ENCODE measurements around the gene NDUFA11. TPM values are rescaled to one million over a fixed set of nuclear protein-coding genes. Genes with fewer than 3 reads are reported as not detected.

Gene NDUFA11
- total and polyA plus RNA-seq, 2 donors (not counting 1 experiment from before 2014, with no cell fraction given): 115 to 276 TPM

DNA sequence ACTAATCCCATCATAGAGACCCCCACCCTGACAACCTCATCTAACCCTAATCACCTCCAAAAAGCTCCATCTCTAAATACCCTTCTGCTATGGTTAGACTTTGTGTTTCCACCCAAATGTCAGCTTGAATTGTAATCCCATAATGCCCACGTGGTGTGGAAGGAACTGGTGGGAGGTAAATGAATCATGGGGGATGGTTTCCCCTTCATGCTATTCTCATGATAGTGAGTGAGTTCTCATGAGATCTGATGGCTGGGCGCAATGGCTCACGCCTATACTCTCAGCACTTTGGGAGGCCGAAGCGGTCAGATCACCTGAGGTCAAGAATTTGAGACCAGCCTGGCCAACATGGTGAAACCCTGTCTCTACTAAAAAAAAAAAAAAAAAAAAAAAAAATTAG lies 3.7 kb upstream of the NDUFA11 start:
- ChIA-PET POLR2A (no interaction called here), CTCF (no interaction called here)
- peak overlapping the region; percentile 29 for H3K4me3 Mint-ChIP-seq

DNA sequence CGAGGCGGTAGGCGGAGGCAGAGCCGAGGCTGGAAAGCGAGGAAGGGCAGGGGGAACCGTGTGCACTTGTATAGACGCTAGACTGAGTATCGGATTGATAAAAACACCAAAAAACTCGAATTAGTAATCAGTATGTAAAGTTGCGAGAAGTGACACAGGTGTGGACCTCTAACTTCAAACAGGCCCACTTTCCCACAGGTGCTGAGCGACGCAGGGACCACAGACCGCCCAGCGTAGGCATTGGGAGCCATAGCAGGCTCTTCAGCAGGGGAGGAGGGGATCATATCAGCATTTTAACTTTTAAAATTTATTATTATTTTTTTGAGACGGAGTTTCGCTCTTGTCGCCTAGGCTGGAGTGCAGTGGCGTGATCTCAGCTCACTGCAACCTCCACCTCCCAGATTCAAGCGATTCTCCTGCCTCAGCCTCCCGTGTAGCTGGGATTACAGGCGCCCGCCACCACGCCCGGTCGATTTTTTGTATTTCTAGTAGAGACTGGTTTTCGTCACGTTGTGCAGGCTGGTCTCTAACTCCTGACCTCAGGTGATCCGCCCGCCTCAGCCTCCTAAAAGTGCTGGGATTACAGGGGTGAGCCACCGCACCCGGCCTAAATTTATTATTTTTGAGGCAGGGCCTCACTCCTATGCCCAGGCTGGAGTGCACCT lies 1.7 kb upstream of the NDUFA11 start:
- Histone ChIP-seq H3K4me1 (ENCODE audit: control insufficient read depth in 2 of 2, insufficient read depth in 2 of 2, low read length in 2 of 2) (peaks cover 11 to 25% of the 10 kb centered on the region in 2 donors), H3K4me3 (ENCODE audit: control extremely low read depth in 1 of 5, extremely low read depth in 1 of 5, insufficient read depth in 1 of 5, low read depth in 2 of 5, low read length in 4 of 5) (peak overlapping the region; percentile 48 to 92 (median 68)), H3K36me3 (replicated peaks in 1 of 2; ENCODE audit: control extremely low read depth in 1 of 2, control insufficient read depth in 1 of 2, extremely low read depth in 1 of 2, insufficient read depth in 2 of 2, low read length in 1 of 2) (peaks cover 0 to 15% of the 10 kb centered on the region in 2 experiments), H3K79me2 (ENCODE audit: control insufficient read depth, insufficient read depth, low read length) (peaks cover 43% of the 10 kb centered on the region), H4K20me1 (ENCODE audit: control insufficient read depth, insufficient read depth, low read length, poor library complexity, severe bottlenecking) (peaks cover 28% of the 10 kb centered on the region), H3K9ac (ENCODE audit: low read length) (peak overlapping the region; percentile 95), H3K9me3 (ENCODE audit: control extremely low read depth in 1 of 3, control insufficient read depth in 2 of 3, insufficient read depth in 1 of 3, low read length in 2 of 3) (no peaks in the 10 kb centered on the region), H2AFZ (ENCODE audit: insufficient read depth, low read depth, low read length, poor library complexity, severe bottlenecking) (peak overlapping the region; percentile 90), H3K27ac (ENCODE audit: low read length in 2 of 2) (peak overlapping the region; percentile 66 to 78), H3K27me3 (replicated peaks in 1 of 4; ENCODE audit: control extremely low read depth in 1 of 4, control insufficient read depth in 3 of 4, insufficient read depth in 4 of 4, low read length in 3 of 4) (no peaks in the 10 kb centered on the region), H3K4me2 (replicated peaks; ENCODE audit: low read depth, low read length, poor library complexity, severe bottlenecking) (peak overlapping the region; percentile 98)
- Mint-ChIP-seq H3K9me3 (ENCODE audit: insufficient read depth) (no peaks in the 10 kb centered on the region), H3K27ac (peak overlapping the region; percentile 85), H3K27me3 (no peaks in the 10 kb centered on the region), H3K4me1 (peaks cover 35% of the 10 kb centered on the region), H3K4me3 (peak overlapping the region; percentile 92)
- ChIA-PET CTCF (interaction anchor here (2.8 kb wide), 1 partner anchor 101 kb away, joined by 10 read pairs; the partner anchor contains the start of gene NRTN), POLR2A (interaction anchor here (0.5 kb wide), 1 partner anchor 981 kb away, joined by 6 read pairs; no protein-coding TSS in a partner anchor)
- intact Hi-C loops (cut with micrococcal nuclease): loop anchor here (2.0 to 5.0 kb wide), 3 partner anchors 98 to 556 kb away; partner anchors contain the start of genes NRTN, SAFB and SAFB2
- ATAC-seq (ENCODE audit: low read depth) (no peak), DNase-seq (no peak)
- 51% methylated on average over 21 of the region's 31 CpGs for WGBS (ENCODE audit: insufficient coverage)
- TF ChIP-seq, protein P1, sequence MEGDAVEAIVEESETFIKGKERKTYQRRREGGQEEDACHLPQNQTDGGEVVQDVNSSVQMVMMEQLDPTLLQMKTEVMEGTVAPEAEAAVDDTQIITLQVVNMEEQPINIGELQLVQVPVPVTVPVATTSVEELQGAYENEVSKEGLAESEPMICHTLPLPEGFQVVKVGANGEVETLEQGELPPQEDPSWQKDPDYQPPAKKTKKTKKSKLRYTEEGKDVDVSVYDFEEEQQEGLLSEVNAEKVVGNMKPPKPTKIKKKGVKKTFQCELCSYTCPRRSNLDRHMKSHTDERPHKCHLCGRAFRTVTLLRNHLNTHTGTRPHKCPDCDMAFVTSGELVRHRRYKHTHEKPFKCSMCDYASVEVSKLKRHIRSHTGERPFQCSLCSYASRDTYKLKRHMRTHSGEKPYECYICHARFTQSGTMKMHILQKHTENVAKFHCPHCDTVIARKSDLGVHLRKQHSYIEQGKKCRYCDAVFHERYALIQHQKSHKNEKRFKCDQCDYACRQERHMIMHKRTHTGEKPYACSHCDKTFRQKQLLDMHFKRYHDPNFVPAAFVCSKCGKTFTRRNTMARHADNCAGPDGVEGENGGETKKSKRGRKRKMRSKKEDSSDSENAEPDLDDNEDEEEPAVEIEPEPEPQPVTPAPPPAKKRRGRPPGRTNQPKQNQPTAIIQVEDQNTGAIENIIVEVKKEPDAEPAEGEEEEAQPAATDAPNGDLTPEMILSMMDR (IDR thresholded peaks at IDR 0.05): no peak
- no peak for TF ChIP-seq EZH2 (IDR thresholded peaks at IDR 0.05; ENCODE audit: borderline replicate concordance, insufficient read depth, low read depth, low read length, poor library complexity, severe bottlenecking)

More for the DNA sequence above, 3.7 kb upstream of the NDUFA11 start:
- Histone ChIP-seq H3K36me3 (replicated peaks in 1 of 2; ENCODE audit: control extremely low read depth in 1 of 2, control insufficient read depth in 1 of 2, extremely low read depth in 1 of 2, insufficient read depth in 2 of 2, low read length in 1 of 2) (peaks cover 0 to 13% of the 10 kb centered on the region in 2 experiments), H3K27me3 (replicated peaks in 1 of 4; ENCODE audit: control extremely low read depth in 1 of 4, control insufficient read depth in 3 of 4, insufficient read depth in 4 of 4, low read length in 3 of 4) (no peaks in the 10 kb centered on the region), H2AFZ (ENCODE audit: insufficient read depth, low read depth, low read length, poor library complexity, severe bottlenecking) (no peak overlapping the region), H4K20me1 (ENCODE audit: control insufficient read depth, insufficient read depth, low read length, poor library complexity, severe bottlenecking) (peaks cover 24% of the 10 kb centered on the region), H3K4me3 (ENCODE audit: control extremely low read depth in 1 of 5, extremely low read depth in 1 of 5, insufficient read depth in 1 of 5, low read depth in 2 of 5, low read length in 4 of 5) (no peak overlapping the region), H3K4me2 (replicated peaks; ENCODE audit: low read depth, low read length, poor library complexity, severe bottlenecking) (no peak overlapping the region), H3K9ac (ENCODE audit: low read length) (no peak overlapping the region), H3K27ac (ENCODE audit: low read length in 2 of 2) (no peak overlapping the region), H3K4me1 (ENCODE audit: control insufficient read depth in 2 of 2, insufficient read depth in 2 of 2, low read length in 2 of 2) (peaks cover 11 to 23% of the 10 kb centered on the region in 2 donors), H3K79me2 (ENCODE audit: control insufficient read depth, insufficient read depth, low read length) (peaks cover 28% of the 10 kb centered on the region), H3K9me3 (ENCODE audit: control extremely low read depth in 1 of 3, control insufficient read depth in 2 of 3, insufficient read depth in 1 of 3, low read length in 2 of 3) (no peaks in the 10 kb centered on the region)
- intact Hi-C loops (cut with micrococcal nuclease): loop anchor here (5.0 kb wide), 1 partner anchor 100 kb away; the partner anchor contains the start of gene NRTN
- 60% methylated on average over 1 of the region's 5 CpGs for WGBS (ENCODE audit: insufficient coverage)
- TF ChIP-seq, protein P1 (IDR thresholded peaks at IDR 0.05): no peak
- no peak for TF ChIP-seq EZH2 (IDR thresholded peaks at IDR 0.05; ENCODE audit: borderline replicate concordance, insufficient read depth, low read depth, low read length, poor library complexity, severe bottlenecking)
- Mint-ChIP-seq H3K4me1 (peaks cover 26% of the 10 kb centered on the region), H3K27me3 (no peaks in the 10 kb centered on the region), H3K9me3 (ENCODE audit: insufficient read depth) (no peaks in the 10 kb centered on the region), H3K27ac (peak overlapping the region; percentile 59)
- DNase-seq (no peak), ATAC-seq (ENCODE audit: low read depth) (no peak)

Measured in B cell (primary cell).